ENCODE data around the gene PCMTD2.
"Not testable (repeated sequence)": the region's sequence is repeated elsewhere in the genome, so short reads cannot be mapped to it uniquely, and the experiment has no call there.

PCMTD2 gene

GRCh38 chr20:64224351-64225170 is 31.0 kb upstream of the PCMTD2 start:
- DNase-seq, result peak; percentile 15

- no peak for DNase-seq
These were observed 30.4 kb upstream of the PCMTD2 start for GRCh38 chr20:64225171-64225595.

GRCh38 chr20:64225828-64226598 is 29.5 kb upstream of the PCMTD2 start:
- DNase-seq, result no peak

GRCh38 chr20:64226686-64227580 is 28.6 kb upstream of the PCMTD2 start:
- no peak for DNase-seq

- no peak for DNase-seq
These were observed 27.4 kb upstream of the PCMTD2 start for GRCh38 chr20:64228086-64228653.

- DNase-seq, result no peak
These were observed 26.6 kb upstream of the PCMTD2 start for GRCh38 chr20:64228751-64229506.

GRCh38 chr20:64229507-64230061 is 26.0 kb upstream of the PCMTD2 start:
- DNase-seq, result no peak

GRCh38 chr20:64230461-64231145 is 24.9 kb upstream of the PCMTD2 start:
- no peak for DNase-seq

GRCh38 chr20:64231621-64232550 is 23.7 kb upstream of the PCMTD2 start:
- no peak for DNase-seq

- peak; percentile 19 for DNase-seq
These were observed 22.8 kb upstream of the PCMTD2 start for GRCh38 chr20:64232794-64233193.

- no peak for DNase-seq
These were observed 21.8 kb upstream of the PCMTD2 start for GRCh38 chr20:64233725-64234124.

GRCh38 chr20:64234291-64234791 is 21.2 kb upstream of the PCMTD2 start:
- no peak for DNase-seq

- DNase-seq, result not testable (repeated sequence)
These were observed 20.5 kb upstream of the PCMTD2 start for GRCh38 chr20:64234921-64235565.

GRCh38 chr20:64236137-64237088 is 19.1 kb upstream of the PCMTD2 start:
- DNase-seq, result no peak

GRCh38 chr20:64237316-64237715 is 18.2 kb upstream of the PCMTD2 start:
- DNase-seq, result no peak

- DNase-seq, result no peak
These were observed 17.3 kb upstream of the PCMTD2 start for GRCh38 chr20:64238115-64238825.

- no peak for DNase-seq
These were observed 16.6 kb upstream of the PCMTD2 start for GRCh38 chr20:64238851-64239387.
